ENCODE results near the gene CIRBP.
A peak's percentile ranks its signal among the peaks of the same experiment; 100 is the strongest.

CIRBP gene

DNA sequence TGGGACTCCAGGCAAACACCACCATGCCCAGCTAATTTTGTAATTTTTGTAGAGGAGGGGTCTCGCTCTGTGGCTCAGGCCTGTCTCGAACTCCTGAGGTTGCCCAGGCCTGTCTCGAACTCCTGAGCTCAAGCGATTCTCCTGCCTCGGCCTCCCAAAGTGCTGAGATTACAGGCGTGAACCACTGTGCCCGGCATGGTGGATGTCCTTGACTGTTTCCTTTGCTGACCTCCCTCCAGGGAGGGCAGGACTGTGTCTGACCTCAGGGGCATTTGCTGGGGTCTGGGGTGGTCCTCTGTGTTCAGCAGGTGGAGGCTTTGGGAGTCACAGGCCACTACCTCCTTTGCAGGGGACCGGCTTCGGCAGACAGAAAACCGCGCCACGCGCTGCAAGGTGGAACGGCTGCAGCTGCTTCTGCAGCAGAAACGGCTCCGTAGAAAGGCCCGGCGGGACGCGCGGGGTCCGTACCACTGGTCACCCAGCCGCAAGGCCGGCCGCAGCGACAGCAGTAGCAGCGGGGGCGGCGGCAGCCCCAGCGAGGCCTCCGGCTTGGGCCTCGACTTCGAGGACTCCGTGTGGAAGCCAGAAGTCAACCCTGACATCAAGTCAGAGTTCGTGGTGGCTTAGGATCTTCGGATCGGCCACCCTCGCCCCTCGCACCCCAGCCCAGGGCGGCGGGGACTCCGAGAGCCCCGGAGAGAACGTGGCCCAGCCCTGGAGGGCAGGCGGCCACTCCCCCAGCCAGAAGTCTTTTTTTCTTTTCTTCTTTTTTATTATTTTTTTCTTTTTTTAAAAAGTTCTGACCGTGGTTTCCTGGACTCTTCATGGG is 12.3 kb upstream of the CIRBP start:
- no peak for DNase-seq

DNA sequence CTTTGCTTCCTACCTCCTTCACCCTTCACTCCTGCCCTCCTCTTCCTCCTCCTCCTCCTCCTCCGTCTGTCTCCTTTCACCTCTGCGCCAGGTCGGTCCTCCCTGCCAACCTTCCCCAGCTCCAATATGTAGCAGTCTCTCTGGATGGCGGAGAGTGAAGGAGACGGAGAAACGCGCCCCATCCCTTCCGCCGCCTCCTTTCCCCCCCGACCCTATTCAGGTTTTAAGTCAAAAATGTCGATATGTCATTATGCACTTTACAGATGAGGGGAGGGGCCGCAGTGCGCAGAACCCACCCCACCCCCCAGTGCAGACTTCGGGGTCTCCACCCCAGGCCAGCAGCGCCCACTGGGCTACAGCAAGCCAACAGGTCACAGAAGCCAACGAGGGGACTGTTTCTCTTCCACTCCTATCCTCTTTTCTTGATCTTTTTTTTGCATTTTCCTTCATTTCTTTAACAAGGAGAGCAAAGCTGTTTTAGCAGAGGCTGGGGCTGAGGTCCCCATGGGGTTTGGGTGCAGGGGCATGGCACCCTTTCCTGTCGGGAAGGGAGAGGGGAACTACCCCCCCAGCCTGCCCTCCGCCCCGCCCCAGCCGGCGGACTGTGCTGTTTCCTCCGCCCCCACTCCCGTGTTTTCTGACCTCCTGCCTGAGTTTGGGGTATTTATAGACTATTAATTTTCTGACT is 11.5 kb upstream of the CIRBP start:
- no peak for DNase-seq

DNA sequence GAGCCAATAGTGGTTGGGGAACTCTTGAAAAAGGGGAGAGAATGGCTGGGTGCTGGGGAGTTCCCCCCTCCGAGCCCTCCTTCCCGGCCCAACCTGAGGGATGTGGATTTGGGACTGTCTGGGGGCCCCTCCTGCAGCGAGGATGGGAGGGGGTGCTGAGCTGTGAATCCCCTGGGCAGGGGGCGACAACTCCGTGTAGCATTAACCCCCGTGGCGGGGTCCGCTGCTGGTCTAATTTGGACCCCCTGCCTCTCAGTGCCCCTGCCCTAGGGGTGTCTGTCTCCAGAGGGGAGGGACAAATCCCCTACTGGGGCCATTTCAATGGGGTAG is 11.0 kb upstream of the CIRBP start:
- DNase-seq: no peak

DNA sequence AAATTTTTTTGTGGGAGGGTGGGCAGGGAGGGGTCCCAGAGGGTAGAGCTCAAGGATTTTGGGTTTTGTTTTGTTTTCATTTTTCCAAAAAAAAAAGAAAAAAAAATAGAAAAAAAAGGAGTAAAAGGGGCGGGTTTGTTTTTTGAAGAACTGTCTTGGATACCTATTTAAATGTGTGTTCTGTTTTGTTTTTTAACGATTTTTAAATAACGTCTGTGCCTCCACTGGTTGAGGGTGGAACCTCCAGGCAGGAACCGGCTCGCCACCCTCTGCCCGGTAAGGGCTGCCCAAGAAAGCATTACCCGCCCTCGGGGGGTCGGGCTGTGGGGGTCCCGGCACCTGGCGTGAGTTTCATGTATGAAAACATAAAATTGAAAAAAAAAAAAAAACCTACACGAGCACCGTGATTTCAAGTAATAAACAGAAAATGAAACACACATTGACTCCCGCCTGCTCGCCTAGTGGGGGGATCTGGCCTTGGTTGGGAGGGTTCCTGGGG is 10.4 kb upstream of the CIRBP start:
- DNase-seq: no peak

DNA sequence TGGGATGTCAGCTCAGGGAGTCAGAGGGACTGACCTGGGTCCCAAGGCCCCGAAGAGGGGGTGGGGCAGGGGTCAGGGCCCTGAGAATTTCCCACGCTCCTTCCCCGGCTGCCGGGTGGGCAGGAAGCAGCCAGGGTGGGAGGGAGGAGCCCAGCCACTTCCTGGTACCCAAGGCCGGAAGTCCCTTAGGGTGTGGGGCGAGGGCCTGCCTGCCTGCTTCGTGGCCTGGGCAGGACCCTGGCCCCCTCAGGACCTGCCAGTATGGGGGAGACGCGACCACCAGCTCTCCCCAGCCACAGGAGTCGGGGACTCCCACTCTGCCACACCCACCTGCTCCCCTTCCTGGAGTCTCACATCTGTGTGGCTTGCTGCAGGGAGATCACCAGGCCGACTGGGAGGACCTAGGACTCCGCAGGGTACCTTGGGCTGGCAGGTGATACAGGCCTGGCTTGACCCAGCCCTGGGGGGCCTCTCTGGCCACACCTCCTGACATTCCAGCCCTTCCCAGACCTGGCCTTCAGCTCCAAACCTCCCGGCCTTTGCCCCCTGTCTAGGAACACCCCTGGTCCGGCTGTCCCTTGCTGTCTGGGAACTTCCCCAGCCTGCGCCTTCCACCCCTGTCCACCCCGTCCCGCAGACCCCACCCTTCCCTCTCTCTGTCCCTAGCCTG is 9.8 kb upstream of the CIRBP start:
- no peak for DNase-seq

DNA sequence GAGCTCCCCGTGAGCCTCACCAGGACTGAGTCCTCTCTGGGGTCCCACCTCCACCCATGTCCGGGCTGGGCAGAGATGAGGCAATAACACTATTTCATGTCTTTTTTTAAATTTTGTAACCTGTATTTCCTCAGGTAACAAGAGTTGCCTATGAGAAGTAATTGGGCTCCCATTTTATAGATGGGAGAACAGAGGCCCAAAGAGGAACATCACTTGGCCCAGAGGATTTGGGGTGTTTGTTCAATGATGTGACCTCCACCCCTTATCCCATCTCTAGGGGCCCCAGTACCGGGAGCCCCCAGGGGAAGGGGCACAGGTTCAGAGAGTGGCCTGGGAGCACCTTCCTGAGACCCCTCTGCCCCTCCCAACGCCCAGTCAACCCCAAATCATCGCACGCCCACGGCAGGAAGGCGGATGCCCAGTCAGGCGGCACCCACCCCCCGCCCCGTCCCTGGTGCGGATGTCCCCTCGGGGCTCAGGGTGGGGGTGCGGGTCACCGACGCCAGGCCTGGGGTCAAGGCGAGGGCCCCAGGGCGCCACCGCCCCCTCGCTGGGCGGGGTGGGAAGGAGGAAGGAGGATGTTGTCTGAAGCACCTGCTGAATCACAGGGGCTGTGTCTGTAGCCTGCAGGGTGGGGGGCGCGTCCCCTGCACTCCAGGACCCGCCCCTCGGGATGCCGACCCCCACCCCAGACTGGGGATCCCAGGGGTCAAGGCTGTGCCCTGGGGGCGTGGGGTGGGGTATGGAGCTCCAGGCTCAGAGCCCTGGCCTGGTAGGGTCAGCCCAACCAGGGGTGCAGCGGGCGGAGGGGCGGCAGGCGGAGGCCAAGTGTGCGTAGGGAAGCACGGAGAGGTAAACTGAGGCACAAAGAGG is 9.0 kb upstream of the CIRBP start:
- DNase-seq: no peak

DNA sequence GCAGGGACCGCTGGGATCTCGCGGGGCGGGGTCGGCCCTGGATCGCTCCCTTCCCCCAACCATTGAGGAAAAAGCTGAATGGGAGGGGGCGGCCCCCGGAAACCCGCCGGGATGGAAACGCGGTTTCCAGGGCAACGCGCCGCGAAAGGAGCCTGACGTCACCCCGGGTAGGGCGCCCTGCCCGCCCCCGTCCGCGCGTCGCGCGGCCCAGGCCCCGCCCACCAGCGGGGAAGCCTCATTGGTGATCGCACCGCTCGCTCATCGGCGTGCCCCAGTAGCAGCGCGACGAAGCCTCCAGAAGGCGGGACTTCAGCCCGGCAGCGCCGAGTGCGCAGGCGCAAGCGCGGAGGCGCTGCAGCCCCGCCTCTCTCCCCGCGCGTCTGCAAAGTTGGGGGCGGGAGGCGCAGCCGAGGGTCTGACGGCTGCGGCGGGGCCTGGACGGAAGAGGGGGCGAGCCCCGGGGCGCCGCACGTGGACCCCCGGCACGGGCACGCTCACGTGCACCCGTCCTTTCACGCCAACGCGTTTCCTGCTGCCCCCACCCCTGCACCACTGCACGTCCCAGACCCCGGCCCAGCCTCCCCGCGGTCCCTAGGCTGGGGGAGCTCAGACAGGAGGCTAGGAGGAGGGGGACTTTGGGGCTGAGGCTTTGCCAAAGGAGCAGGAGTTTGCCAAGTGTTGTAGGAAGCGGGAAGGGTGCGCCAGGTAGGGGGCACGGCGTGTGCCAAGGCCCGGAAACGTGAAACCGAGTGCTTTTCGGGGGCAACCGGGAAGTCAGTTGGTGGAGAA is 8.2 kb upstream of the CIRBP start:
- DNase-seq: peak; percentile 93 to 99

DNA sequence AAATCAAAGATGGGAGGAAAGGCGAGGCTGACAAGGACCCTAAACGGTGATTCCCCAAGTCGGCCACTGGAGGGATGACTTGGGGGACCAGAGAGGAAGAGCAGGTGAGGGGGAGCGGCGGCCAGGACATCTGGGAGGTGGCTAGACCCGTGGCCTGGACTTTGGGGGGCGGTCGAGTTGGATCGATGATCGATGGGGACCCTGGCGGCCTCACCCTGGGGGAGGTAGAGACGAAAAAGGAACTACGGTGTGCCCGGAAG is 7.7 kb upstream of the CIRBP start:
- no peak for DNase-seq

DNA sequence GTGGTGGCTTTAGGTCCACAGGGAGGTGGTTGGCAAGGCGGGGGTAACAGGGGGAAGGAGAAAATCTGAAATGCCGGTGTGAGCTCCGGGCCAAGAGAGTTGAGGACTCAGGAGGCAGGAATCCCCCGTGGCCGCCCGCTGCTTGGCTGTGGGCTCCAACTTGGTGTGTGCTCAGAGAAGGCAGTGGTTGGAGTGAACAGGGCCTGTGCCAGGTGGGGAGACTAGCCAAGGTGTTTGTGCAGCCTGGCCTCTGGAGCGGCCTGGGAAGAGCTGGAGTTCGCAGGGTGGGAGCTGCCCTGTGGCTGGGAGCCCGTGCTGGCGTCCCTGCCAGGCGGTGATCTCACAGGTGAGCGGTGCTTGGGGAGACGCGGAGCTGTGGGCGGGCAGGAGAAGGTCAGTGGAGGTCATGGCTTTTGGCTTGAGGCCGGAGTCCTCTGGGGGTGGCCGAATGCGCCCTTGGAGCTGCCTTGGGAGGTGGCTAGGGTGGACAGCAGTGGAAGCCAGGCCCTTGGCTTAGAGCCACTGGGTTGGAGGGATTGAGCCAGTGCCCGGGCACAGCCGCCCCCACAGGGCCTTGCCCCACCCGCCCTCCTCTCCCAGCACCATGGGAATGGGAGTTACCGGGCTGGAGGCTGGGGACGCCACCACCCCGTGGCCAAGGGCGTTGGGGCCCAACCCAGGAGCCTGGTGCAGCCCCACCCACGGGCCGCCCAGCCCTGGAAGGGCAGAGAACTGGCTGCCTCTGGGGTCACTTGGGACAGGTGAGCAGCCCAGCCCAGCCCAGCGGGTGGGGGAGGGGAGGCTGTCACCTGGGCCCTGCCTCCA is 7.1 kb upstream of the CIRBP start:
- DNase-seq: peak in 1 of 2 experiments; percentile 50

DNA sequence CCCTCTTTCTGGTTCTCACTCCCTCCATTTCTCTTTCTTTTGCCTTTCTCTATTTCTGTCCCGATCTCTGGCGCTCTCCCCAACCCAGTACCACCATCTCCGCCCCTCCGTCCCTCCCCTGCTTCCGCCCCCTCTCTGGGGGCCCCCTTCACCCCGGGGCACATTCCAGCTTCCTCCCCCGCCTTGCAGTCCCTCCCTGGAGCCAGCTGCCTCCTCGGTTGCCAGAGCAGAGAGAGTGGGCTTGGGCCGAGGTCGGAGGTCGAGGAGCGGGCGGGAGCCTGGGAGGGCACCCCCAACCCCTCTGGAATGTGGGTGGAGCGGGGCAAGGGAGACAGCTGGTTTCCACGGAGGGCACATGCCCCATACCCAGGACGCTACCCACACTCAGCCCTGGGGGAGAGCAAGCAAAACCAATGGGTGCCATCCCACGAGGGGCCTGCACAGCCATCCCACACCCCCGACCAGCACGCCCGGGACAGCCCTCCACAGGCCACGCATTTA is 6.5 kb upstream of the CIRBP start:
- no peak for DNase-seq

DNA sequence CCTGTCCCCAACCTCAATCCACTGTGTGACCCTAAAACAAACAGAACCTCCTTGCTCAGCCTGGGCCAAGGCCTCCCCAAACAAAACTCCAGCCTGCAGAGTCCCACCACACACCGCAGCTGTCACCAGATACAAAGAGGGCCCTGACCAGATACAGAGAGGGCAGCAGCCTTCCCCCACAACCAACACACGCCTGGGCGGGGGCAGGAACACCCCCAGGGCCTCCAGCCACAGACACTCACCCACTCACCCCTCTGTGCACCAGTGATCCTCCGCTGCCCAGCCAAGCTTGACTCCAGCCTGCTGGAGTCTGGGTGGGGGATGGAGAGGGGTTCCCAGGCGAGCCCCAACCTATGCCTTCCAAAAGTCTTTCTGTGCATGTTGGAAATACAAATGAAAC is 5.9 kb upstream of the CIRBP start:
- no peak for DNase-seq

DNA sequence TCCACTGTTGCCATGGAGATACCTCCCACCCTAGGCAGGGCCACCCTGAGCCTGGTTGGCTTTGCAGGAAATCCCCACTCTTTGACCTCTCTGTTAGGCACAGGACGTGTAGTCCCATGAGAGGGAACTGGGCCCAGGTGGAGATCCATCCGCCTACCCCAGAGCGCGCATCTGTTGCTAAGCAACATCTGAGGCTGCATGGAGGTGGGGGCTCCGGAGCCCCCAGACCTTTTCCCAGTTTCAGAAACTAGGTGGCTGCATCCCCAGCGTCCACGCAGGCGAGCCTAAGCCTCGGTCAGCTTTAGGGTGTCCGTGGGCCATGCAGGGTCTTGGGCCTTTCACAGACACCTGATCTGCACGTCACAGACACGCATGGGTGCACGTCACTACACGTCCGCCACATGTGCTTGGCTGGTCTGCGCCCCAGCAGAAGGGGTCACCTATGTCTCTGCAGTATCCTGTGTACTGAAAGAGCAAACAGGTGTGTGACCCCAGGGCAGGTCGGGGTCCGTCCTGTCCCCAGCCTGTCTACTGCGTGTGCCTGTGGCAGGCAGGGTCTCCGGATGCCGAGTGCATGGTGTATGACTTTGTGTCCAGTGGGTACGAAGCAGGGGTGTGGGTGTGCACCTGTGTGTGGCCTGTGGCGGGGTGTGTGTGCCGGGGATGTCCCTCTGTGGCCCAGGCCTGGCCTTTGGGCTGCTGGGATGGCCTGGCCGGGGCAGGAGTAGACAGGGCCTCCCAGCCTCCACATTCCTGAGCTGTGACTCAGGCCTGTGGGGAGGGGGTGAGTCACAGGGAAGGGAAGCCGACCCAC is 4.1 kb upstream of the CIRBP start:
- DNase-seq: no peak

DNA sequence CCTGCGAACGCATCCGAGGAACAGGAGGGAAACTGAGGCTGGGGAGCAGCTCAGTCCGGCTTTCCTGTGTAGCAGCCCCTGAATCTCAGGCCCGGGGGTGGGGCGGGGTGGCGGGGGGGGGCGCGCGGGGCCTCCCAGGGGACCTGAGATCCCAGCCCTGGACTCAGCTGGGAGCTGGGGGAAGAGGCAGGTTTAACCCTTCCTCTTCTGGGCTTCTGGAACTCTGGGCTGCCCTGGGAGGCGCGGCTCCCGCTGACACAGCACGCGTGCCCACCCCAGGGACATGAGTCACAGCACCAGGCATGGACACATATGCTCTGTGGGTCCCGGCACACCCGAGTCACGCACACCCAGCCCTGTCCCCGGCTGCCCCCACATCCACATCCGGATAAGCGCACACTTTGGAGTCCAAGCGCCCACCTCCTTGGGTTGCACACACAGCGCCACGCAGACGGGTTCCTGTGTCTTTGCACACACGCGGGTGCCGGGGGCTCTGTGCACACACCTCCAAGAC is 3.5 kb upstream of the CIRBP start:
- no peak for DNase-seq

DNA sequence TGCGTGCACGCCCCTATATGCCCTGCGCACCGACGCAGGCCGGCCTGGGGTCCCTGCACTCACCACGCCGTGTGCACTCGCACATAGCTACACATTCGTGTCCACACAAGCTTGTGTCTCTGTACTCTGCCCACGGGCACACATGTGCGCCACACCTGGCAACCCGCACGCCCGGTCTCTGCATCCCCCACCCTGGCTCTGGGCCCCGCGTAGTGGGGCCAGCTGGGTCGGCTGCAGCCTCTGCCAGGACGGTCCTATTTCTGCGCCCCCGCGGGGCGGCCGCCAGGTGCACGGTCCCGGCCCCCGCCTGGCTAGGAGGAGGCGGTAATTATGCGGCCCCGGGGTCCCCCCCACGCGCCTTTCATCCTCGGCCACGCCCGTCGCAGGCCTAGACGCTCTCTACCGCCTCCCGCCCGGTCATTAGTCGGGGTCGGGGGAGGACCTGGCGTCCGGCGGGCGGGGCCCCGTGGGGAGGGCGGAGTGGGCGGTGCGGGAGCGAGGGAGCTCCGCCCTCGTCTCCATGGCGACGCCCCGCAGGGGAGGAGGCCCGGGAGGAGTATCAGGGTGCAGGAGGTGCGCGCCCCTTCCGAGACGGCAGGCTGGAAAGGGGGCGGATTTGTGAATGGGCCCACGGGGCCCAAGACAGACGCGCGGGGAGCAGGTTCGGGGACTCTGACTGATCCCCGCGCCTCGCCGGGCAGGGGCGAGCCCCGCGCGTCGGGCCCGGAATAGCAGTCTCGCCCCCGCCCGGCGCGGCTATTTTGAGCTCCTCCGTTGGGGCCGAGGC is 2.8 kb upstream of the CIRBP start:
- DNase-seq: peak; percentile 39 to 81

DNA sequence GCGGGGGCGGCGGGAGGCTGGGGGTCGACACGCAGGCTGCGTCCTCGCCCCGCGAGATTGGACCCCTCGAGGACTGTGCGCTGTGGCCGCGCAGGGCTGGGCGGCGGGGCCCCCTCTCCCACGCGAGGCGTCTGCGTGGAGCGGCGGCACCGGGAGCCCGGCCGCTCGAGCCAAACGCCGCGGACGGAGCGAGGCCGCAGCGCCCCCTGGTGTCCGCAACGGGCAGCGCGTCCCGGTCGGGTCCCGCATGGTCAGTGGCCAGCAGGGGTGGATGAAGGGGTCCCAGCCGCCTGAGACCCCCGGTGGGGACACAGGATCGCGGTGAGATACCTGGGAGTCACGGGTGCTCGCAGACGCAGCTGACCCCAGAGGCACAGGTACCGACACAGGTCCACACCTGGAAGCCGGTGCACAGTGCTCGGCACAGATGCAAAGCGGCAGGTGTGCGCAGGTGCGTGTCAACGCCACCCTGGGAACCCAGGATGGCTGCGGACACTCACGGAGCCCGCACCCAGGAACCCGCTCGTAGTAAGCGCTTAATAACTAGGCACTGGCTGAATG is 2.1 kb upstream of the CIRBP start:
- peak; percentile 34 to 78 for DNase-seq

DNA sequence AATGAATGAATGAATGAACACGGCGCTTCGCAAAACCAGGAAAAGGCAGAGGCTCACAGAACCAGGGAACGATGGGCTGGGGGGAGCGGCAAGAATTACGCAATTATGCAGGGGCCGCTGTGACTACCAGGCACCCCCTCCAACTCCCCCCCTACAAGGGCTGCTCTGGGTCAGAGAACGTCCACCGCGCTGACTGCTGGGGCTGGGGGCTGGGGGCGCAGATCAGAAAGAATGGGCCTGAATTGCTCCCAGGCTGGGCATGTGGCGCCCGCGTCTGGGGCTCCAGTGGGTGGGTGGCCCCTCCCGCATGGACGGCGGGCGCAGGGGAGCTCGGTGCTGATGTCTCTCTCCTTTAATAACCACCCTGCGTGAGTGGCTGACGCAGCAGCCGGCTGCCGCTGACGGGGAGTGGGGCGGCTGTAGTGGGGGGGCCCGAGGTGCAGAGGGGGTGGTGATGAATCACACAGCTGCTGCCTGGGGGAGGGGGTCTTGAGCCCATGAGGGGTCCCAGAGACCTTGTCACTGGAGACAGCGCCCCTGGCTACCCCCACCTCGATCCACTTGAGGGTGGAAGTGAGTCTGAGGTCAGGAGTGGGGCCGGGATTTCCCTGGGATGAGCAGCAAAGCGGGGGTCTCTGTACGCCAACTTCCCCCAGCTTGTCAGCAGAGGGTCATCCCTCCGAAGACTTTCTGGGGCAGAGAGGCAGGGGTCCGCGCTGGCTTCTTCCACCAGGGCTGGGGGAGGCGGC is 1.5 kb upstream of the CIRBP start:
- DNase-seq: no peak

DNA sequence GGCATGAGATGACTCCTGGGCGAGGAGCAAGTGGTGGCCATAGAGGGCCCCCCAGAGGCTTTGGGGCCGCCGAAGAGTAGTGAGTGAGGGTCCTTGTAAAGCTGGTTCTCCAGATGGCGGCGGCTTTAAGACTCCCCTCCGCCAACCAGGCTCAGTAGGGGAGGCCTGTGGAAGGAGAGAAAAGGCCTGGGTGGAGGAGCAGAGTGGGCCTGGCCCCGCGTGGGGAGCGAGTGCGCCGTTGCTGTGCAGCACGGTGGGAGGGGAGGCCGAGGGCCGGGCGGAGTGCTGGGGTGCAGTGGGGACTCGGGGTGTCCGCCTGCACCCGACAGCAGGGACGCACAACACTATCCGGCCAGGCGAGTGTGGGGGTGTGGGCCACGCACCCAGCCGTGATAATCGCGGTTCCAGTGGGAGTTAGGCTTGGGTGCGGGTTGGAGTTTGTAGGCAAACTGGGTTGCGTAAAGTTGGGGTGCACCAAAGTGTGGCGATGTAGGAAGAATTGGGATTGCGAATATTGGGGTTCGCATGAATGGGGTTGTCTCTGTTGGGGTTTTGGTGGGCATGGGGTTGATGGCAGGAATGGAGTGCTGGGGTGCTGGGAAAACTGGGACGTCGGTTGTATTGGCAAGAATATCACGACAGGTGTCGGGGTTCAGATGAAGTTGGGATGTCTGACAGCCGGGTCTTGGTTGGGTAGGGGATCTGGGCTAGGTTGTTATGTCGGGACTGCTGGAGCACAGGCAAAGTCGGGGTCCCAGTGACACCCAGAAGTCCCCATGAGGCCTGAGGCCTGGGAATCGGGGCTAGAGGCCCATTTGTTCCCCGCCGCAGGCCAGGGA is 687 bp upstream of the CIRBP start:
- no peak for DNase-seq

Measured in NCI-H446 (cell line).